Skin of body (tissue), 2 donors: ENCODE results near the gene ZBTB34. TPM values are rescaled to one million over a fixed set of nuclear protein-coding genes. Genes with fewer than 3 reads are reported as not detected.

Experiments
- DNase-seq: peaks from one replicate; lab custom pipeline; 2025; lab: John Stamatoyannopoulos, UW
- total RNA-seq: library from RNA; depleted of rRNA; stranded (reverse); fragments of >200 nt; gene quantifications from one replicate; pipeline ENCODE4 v1.2.3, GENCODE V29; 2014

ZBTB34 gene
- total RNA-seq, 1 donor from 2014 or later = 19.3 TPM

DNA sequence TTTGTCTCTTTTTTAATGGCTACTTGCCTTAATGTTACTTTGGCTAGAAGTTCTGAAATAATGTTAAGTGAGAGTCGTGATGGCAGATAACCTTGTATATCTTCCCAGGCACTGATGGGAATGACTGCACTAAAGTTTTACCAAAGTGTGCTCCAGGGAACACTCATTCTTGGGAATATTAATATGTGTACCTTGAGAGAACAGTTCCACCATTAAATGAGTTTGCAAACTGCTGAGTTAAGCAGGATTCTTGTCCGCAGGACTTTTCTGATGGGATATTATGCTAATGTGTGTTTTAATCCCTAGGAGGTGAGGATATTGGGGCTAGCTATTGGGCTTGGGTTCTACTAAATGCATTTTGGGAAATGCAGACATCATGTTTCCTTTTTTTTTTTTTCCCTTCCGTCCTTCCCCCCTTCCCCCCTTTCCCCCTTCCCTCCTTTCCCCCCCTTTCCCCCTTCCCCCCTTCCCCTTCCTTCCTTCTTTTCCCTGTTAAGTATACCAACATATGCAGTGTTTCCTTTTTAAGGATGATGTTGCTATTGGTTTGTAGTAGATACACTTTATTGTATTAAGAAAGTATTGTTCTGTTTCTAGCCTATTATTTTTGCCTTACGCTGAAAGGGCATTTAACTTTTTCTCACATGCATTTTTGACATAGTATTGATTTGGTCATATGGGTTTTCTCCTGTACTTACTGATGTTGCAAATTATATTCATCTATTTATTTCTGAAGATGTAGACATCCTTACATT is 15.5 kb downstream of the ZBTB34 start:
- DNase-seq = no peak

DNA sequence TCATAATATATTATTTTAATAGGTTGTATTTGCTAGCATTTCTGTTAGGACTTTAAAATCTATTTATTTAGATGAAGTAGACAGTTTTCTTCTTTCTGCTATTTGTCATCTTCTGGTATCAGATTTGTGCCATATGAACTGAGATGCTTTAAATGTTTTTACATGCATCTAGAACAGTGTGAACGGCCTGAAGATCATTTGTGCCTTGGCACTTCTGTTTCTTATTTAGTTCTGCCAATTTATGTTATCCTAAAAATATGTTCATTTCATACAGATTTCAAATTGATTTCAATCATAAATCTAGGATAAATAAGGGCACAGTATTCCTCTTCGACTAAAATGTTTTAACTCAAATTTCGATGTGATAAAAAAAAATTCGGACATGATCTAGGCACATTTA is 16.1 kb downstream of the ZBTB34 start:
- no peak for DNase-seq

DNA sequence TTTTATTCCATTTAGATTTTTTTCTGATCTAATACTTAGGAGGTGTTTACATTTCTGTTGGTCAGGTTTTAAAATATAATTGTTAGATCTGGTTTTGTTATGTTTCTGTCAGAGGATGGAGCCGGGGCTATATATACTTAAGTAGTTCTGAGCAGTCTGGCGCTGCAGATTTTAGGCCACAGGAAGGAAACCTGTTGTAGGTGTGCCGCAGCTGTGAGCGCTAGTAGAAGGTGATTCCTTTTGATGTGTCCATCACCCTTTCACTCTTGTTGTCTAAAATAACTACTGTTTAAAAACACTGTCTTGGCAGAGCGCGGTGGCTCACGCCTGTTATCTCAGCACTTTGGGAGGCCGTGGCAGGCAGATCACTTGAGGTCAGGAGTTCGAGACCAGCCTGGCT is 17.0 kb downstream of the ZBTB34 start:
- no peak for DNase-seq

DNA sequence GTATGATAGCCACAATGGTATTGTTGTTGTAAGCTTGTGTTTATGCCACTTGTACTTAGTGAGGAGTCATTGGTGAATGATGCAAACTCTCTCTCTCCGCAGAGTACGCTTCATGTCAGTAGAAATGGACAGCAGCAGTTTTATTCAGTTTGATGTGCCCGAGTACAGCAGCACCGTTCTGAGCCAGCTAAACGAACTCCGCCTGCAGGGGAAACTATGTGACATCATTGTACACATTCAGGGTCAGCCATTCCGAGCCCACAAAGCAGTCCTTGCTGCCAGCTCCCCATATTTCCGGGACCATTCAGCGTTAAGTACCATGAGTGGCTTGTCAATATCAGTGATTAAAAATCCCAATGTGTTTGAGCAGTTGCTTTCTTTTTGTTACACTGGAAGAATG is 18.8 kb downstream of the ZBTB34 start:
- no peak for DNase-seq

DNA sequence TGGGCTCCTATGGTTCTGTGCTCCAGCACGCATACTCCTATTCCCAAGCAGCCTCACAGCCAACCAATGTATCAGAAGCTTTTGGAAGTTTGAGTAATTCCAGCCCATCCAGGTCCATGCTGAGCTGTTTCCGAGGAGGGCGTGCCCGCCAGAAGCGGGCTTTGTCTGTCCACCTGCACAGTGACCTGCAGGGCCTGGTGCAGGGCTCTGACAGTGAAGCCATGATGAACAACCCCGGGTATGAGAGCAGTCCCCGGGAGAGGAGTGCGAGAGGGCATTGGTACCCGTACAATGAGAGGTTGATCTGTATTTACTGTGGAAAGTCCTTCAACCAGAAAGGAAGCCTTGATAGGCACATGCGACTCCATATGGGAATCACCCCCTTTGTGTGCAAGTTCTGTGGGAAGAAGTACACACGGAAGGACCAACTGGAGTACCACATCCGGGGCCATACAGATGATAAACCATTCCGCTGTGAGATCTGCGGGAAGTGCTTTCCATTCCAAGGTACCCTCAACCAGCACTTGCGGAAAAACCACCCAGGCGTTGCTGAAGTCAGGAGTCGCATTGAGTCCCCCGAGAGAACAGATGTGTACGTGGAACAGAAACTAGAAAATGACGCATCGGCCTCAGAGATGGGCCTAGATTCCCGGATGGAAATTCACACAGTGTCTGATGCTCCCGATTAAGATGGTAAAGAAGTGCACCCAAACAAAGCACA is 19.9 kb downstream of the ZBTB34 start:
- DNase-seq = no peak

DNA sequence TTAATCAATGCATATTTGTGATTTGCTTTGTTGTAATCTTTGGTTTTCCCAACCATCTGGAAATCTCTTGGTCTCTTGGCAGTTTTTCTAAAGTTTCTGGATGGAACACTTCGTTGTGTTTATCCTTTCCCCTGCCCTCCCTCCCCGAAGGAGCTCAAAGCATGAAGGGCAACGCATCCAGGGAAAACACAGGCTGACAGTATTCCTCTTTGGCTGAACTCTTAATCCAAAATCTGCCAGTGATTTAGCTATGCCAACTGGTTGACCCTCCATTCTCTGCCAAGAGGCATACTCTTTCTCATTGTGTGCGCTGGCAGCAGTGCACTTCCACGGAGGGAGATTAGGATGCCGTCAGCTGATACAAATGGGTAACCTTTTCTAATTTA is 20.5 kb downstream of the ZBTB34 start:
- no peak for DNase-seq

DNA sequence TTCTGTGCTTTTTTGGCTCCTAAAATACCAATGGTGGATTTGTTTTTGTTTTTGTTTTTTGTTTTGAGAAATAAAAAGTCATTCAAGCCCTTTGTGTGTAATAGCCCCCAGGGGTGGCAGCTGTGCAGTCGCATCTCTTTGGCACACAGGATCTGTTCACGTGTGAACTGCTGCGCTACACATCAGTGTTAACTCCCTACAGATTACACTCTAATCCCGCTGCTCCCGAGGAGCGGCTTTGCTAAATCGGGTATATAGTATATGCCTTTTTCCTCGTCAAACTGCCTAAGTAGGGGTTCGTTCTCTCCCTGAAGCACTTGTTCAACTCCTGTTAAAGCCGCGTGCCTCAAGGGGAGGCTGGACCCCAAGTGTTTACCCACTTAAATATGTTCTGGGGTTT is 22.3 kb downstream of the ZBTB34 start:
- no peak for DNase-seq

DNA sequence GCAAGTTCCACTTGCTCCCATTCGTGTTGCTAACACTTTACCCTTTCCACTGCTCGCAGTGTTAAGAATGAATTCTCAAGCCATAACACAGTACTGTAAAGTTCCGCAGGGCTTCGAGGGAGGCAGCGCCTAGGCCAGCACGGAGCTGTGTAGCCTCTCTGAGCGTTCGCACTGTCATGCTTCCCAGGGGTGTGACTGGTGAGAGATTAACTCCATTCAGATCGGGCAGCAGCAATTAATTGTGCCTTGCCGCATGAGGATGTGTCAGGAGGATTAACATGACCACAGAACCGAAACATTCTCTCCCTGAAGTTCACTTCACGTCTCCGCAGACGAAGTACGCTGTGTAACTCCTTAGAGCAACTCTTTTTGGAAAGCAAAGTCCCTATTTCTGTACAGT is 23.2 kb downstream of the ZBTB34 start:
- no peak for DNase-seq

DNA sequence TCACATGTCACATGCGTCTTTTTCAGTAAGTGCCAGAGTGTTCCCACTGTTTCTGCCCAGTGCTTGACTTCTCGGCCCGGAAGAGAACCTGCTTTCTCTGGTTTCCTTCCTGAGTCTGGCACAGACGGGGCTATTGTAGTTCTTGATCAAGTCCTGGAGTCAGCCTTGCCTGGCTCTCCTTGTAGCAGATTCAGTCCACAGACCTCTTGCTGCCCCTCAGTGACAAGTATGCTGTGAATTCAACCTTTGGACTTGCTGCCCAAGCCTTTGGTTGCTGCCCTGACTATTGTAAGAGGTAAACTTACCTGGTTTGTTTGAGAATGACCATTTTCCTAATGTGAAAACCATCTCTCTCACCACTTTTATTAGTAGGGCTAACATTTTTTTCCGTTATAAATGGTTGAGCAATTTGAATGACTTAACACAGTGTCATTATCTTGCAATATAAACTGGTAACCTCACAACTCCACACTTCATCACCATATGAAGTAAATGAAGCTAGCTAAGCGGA is 24.7 kb downstream of the ZBTB34 start:
- no peak for DNase-seq

DNA sequence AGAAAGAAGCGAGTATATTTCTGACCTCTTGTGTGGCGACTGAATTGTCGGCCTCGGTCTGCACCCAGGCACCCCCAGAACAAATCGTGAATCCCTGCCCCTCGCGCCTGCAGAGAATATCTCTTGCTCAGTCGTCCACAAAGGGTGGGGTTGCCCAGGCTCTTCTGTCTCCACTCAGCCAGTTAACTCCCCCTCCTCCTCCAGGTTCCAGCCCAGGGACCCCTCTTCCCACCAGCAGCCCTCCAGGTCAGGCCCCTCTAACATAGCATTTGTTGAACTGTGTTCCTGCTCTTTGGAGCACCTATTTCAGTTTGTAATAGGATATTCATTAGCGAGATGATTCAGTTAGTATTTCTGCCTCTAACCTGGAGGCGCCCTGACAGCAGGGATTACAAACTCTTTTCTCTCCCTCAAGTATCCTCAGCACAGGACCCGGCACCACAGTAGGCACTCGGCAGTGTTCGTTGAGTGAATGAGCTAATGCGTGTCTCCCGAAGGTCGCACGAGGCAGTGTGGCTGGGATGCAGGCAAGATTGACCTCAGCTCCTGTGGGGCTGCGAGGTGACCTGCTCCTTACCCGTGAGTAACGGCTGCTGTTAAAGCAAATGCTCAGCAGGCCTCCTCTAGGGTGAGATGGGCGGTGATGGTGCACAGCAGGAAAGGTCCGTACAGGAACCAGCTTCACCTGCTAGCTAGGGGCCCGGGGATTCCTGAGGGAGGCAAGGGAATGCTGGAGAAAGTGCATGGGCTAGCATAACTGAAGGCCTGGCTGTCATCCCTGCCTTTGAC is 25.8 kb downstream of the ZBTB34 start:
- no peak for DNase-seq

DNA sequence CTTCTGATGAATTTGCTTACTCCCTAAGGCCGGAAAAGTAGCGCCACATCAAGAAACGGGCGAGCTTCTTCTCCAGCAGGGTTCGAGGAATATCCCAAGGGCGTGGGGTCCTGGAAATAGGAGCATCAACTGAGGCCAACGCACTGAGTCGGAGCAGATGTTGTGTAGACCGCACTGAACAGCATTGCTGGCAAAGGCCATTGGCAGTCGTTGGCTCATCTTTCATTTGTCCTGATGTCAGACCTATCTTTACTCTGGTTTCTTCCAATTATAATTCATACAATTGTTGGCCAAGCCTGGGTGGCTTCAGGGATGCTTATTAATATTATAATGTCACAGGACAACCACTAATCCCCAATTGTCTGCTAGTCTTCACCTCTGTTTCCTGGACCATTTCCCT is 26.5 kb downstream of the ZBTB34 start:
- DNase-seq = no peak

DNA sequence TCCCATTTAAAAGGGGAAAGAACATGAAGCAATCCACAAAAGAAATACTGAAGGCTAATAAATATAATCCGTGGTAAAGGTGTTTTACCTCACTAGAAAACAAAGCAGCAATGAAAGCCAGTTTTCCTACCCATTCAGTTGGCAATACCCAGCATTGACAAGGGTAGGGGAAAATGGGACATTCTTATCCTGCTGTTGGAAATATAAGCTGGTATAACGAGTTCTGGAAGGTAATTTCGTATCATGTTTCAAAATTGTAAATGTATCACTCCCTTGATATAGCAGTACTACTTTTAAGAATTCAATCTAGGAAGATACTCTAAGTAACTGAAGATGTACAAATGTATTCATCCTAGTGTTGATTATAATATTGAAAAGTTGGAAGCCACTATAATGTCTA is 31.2 kb downstream of the ZBTB34 start:
- DNase-seq = no peak

DNA sequence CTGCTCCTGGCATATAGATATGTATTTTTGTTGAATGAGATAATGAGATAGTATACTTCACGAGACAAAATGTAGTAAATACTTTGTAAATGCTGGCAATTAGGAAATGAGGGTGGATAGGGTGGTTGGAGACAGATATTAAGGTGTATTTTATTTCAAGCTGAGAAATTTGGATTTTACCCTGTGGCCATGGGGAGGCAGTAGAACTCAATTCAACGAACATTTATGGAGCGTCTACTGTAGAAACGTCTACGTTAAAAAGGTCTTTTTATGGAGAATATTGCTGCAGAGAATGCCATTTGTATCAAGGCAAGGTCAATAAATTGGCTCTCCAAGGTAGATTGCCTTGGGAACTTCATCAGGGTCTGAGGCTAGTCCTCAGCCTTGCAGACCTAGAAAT is 32.6 kb downstream of the ZBTB34 start:
- no peak for DNase-seq

DNA sequence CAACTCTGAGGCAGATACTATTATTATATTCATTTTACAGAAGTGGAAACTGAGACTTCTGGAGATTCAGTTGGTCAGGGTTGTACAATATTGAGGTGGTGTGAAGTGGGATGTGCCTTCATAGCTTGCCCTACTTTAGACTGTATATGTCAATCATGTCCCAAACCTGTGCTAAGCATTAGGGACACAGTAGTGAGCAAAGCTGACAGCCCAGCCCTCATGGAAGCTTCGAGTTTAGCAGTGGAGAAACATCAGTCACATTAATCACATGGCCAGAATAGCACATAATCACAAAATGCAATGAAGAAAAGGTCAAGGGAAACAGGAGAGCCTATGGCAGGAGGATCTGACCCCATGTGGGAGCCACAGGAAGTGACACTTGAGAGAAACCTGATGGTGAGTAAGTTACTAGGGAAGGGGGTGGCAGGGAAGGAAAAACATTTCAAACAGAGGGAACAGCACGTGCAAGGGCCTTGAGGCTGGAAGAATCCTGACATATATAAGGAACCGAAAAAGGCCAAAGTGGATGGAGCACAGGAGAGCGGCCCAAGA is 33.7 kb downstream of the ZBTB34 start:
- no peak for DNase-seq

DNA sequence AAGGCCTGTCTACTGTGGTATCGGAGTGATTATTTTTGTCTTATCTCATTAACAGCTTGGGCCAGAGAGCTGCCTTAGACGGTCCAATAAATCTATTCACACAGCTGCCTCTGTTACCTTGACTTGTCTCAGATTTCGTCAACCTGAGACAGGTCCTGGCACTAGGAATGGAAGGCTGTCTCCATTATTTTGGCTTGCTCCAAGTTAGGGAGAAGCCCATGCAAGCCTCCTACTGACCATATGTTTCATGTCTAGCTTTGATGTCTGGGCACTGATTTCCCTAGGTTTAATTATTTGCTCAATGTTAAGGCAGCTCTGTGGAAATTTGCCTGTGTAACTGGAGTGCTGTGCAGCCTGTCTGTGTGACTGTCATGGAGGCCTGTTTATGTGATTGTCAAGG is 41.8 kb downstream of the ZBTB34 start:
- no peak for DNase-seq

DNA sequence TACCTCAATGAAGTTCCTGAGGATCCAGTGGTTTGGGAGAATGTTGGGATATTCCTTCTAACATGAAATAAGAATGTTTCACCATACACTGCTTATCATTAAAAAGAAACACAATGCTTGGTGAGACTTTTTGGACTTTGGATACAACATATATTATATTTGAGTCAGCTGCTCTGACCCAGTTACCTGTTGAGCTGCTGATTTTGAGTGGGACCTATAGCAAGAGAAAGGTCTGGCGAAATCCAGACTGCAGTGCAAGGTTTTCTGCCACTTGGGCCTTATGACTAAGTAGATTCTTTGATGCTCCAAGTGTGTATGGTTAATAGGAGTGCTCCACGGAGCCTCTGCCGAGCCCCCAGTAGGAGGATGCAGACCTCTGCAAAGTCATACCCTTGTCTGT is 44.1 kb downstream of the ZBTB34 start:
- no peak for DNase-seq

DNA sequence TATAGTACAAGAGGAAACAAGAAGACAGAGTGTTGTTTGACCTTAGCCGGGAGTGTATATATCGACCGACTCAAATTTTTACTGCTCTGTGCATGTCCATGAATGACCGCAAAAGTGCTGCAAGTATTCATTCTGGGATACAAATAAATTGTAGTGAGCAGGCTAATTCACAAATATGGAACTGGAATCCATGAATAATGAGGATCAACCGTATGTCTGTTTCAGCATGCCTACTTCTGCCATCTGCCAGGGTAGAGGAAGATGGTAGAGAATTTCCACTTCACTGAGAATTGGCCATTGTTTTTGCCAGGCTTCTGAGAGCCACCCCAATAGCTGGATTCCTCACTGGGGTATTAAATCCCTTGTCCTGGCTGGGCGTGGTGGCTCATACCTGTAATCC is 45.7 kb downstream of the ZBTB34 start:
- DNase-seq = no peak

DNA sequence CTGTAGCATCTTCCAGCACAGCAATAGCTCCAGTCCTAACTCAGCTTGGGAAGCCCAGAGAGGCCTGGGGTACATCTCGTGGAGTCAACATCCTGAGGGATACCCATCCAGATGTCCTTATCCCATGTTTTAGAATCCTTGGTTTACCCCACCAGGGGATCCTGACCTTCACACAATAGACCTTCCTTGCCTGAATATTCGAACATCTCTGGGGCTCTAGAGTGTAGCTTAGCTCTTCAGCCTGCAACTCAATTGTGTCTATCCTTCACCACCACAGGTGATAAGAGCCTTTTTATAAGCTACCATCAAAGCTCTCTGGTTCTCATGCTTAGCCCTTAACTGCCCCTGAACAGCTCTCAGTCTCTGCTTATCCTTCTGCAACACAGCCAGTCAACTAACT is 46.6 kb downstream of the ZBTB34 start:
- no peak for DNase-seq

DNA sequence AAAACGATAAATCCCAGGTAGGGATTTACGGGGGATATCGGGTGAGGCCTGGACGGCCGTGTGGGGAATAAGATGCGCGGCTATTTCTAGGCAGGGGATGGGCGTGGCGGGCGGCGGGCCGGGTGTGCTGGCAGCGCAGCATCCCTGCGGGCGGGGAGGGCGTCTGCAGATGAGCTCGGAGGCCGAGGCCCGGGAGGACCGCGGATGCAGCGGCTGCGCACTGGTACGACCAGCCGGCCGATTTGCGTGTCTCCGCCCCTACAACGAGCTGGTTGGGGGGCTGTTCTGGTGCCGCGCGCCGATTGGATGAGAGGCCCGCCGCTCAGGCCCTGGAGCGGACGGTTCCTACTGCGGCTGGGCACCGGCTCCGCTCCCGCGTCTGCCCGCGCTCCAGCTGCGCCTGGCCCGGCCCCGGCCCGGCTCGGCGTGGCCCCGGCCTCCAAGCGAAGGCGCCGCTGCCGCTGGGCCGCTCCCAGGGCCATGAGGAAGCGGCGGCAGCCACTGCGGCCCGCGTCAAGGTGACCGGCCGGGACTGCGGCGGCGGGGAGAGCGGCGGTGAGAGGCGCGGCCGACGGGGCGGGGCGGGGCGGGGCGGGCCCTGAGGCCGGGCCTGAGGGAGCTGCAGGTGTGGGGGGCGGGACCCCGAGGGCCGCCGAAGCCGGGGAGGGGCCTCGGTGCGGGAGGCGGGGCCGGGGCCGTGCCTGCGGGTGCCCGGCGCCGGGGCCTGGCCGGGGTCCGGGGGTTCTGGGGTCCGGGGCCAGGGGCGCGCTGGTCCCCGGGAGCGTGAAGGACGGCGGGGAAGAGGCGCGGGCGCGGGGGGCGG is 54.2 kb downstream of the ZBTB34 start, which contains the start of gene RALGPS1:
TSS of gene RALGPS1 (plus strand) at position 325 of the 823 bp plus-strand sequence. CDS start 47,508 bp downstream, outside the sequence.
- DNase-seq = peak; percentile 86

DNA sequence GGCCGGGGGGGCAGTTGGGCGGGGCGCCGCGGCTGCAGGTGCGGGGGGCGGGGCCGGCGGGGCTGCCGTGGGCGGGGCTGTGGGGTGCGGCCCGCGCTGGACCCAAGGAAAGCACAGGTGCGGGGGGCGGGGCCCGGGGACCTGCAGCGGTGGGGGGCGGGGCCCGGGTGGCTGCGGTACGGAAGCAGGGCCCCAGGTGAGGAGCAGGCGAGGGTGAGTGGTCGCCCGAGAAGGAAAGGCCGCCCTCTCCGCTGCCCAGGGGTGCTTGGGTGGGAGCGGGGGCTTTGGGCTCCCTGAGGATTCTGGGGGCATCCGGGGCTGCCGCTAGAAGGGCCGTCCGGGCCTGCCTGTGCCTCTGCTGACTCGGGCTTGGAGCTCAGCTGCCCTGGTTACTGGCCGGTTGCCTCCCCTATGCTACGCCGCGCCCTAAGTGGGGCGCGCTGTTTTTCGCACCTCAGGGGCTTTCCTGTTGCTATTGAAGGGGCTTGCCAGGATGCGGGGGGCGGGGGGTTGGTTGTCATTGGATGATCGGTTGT is 54.9 kb downstream of the ZBTB34 start:
- DNase-seq = no peak
